Skeletal muscle tissue (tissue), 4 donors: ENCODE results near the gene ZBTB43. TPM values are rescaled to one million over a fixed set of nuclear protein-coding genes. Genes with fewer than 3 reads are reported as not detected.

Experiments used
- H3K27ac ChIP-seq: one replicate; pipeline ENCODE4 v1.7.0; 2013; ENCODE audit warnings: mild to moderate bottlenecking, low read depth, low read length, inconsistent platforms
- H3K27me3 ChIP-seq, 3 donors: one replicate each; pipeline ENCODE4 v1.7.0; 2013; ENCODE audit warnings: low read length in 3 of 3; ENCODE audit not compliant: control insufficient read depth in 3 of 3, insufficient read depth in 3 of 3
- H3K36me3 ChIP-seq, 3 donors: one replicate each; pipeline ENCODE4 v1.7.0; 2013; ENCODE audit warnings: low read length in 3 of 3; ENCODE audit not compliant: control insufficient read depth in 3 of 3, insufficient read depth in 3 of 3
- H3K4me1 ChIP-seq, 3 donors: one replicate each; pipeline ENCODE4 v1.7.0; 2013; ENCODE audit warnings: low read length in 3 of 3, mild to moderate bottlenecking in 3 of 3; ENCODE audit not compliant: control insufficient read depth in 3 of 3, insufficient read depth in 3 of 3
- H3K4me3 ChIP-seq, 3 donors: one replicate each; pipeline ENCODE4 v1.7.0; 2013; ENCODE audit warnings: low read length in 3 of 3
- H3K9ac ChIP-seq, 3 donors: one replicate each; pipeline ENCODE4 v1.7.0; 2013; ENCODE audit warnings: low read length in 3 of 3, mild to moderate bottlenecking in 3 of 3, moderate library complexity in 2 of 3, low read depth in 1 of 3
- H3K9me3 ChIP-seq, 3 donors: one replicate each; pipeline ENCODE4 v1.7.0; 2013; ENCODE audit warnings: low read length in 3 of 3; ENCODE audit not compliant: control insufficient read depth in 3 of 3
- total RNA-seq: library from RNA; depleted of rRNA; stranded (reverse); fragments of >200 nt; gene quantifications from one replicate; pipeline ENCODE4 v1.2.3, GENCODE V29; 2014
- donor health status: Osteomylitis.

Gene ZBTB43
- total RNA-seq, 1 donor from 2014 or later, result 12.0 TPM

- peaks cover 23 to 32% (median 24%) of the 10 kb centered on the region in 3 donors for H3K36me3 ChIP-seq
Measured at GRCh38 chr9:126836216-126836615, 31.4 kb downstream of the ZBTB43 start.

GRCh38 chr9:126838055-126838811 is 33.4 kb downstream of the ZBTB43 start:
- H3K27ac ChIP-seq, result no peak overlapping the region
- peaks cover 12 to 23% (median 13%) of the 10 kb centered on the region in 3 donors for H3K36me3 ChIP-seq
- H3K4me1 ChIP-seq, result peaks cover 25 to 48% (median 44%) of the 10 kb centered on the region in 3 donors
- no peak overlapping the region for H3K4me3 ChIP-seq
- no peaks in the 10 kb centered on the region for H3K9me3 ChIP-seq
- no peaks in the 10 kb centered on the region for H3K27me3 ChIP-seq
- no peak overlapping the region for H3K9ac ChIP-seq

More at GRCh38 chr9:126836216-126836615, 31.4 kb downstream of the ZBTB43 start:
- H3K4me3 ChIP-seq, result no peak overlapping the region
- no peak overlapping the region for H3K27ac ChIP-seq
- H3K9ac ChIP-seq, result no peak overlapping the region
- peaks cover 30 to 48% (median 46%) of the 10 kb centered on the region in 3 donors for H3K4me1 ChIP-seq
- no peaks in the 10 kb centered on the region for H3K27me3 ChIP-seq
- H3K9me3 ChIP-seq, result no peaks in the 10 kb centered on the region

GRCh38 chr9:126838895-126839294 is 34.1 kb downstream of the ZBTB43 start:
- Histone ChIP-seq H3K27ac (no peak overlapping the region), H3K4me1 (peaks cover 20 to 50% (median 42%) of the 10 kb centered on the region in 3 donors)

GRCh38 chr9:126839301-126839700 is 34.5 kb downstream of the ZBTB43 start:
- Histone ChIP-seq H3K4me3 (no peak overlapping the region), H3K27ac (no peak overlapping the region), H3K9me3 (no peaks in the 10 kb centered on the region), H3K9ac (no peak overlapping the region), H3K36me3 (peaks cover 10 to 15% (median 11%) of the 10 kb centered on the region in 3 donors), H3K4me1 (peaks cover 19 to 51% (median 42%) of the 10 kb centered on the region in 3 donors), H3K27me3 (no peaks in the 10 kb centered on the region)

More at GRCh38 chr9:126838895-126839294, 34.1 kb downstream of the ZBTB43 start:
- Histone ChIP-seq H3K36me3 (peaks cover 10 to 17% (median 11%) of the 10 kb centered on the region in 3 donors), H3K27me3 (no peaks in the 10 kb centered on the region), H3K9ac (no peak overlapping the region), H3K4me3 (no peak overlapping the region), H3K9me3 (no peaks in the 10 kb centered on the region)

- Histone ChIP-seq H3K27ac (no peak overlapping the region), H3K4me1 (peaks cover 7 to 34% (median 29%) of the 10 kb centered on the region in 3 donors), H3K36me3 (peaks cover 6 to 8% (median 6%) of the 10 kb centered on the region in 3 donors), H3K9me3 (no peaks in the 10 kb centered on the region), H3K27me3 (no peaks in the 10 kb centered on the region), H3K9ac (no peak overlapping the region), H3K4me3 (no peak overlapping the region)
Measured at GRCh38 chr9:126842220-126842842, 37.5 kb downstream of the ZBTB43 start.

DNA sequence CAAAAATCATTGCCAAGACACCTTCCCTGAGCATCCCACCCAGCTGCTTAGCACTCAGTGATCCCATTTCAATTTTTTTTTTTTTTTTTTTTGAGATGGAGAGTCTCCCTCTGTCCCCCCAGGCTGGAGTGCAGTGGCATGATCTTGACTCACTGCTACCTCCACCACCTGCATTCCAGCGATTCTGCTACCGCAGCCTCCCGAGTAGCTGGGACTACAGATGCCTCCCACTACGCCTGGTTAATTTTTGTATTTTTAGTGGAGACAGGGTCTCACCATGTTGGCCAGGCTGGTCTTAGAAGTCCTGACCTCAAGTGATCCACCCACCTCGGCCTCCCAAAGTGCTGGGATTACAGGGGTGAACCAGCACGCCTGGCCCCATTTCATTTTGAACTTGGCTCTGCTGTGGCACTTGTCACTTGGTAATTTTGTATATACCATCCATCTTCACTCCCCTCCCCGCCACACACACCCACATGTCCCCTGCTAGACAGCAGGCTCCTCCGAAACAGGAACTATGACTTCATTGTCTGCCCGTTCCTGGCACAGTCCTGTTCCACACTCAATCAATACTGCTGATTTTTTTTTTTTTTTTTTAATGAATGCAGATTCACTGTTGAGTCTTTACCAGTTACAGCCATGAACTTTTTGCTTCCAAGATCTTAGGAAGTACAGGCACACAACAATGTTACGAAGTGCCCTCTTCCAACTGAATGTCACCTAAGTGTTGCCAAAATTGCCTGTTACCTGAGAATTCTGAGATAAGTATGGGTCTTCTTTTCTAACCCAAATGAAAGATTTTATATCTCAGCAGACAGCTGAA is 38.3 kb downstream of the ZBTB43 start:
- H3K27me3 ChIP-seq, result no peaks in the 10 kb centered on the region
- no peak overlapping the region for H3K4me3 ChIP-seq
- peaks cover 7 to 27% (median 24%) of the 10 kb centered on the region in 3 donors for H3K4me1 ChIP-seq
- H3K9me3 ChIP-seq, result no peaks in the 10 kb centered on the region
- peaks cover 3 to 8% (median 6%) of the 10 kb centered on the region in 3 donors for H3K36me3 ChIP-seq
- H3K27ac ChIP-seq, result no peak overlapping the region
- no peak overlapping the region for H3K9ac ChIP-seq

- Histone ChIP-seq H3K27ac (no peak overlapping the region), H3K9me3 (no peaks in the 10 kb centered on the region), H3K4me1 (peaks cover 3 to 19% (median 18%) of the 10 kb centered on the region in 3 donors), H3K9ac (no peak overlapping the region), H3K4me3 (no peak overlapping the region), H3K27me3 (no peaks in the 10 kb centered on the region), H3K36me3 (peaks cover 0 to 5% (median 2%) of the 10 kb centered on the region in 3 donors)
Measured at GRCh38 chr9:126844085-126844484, 39.2 kb downstream of the ZBTB43 start.

DNA sequence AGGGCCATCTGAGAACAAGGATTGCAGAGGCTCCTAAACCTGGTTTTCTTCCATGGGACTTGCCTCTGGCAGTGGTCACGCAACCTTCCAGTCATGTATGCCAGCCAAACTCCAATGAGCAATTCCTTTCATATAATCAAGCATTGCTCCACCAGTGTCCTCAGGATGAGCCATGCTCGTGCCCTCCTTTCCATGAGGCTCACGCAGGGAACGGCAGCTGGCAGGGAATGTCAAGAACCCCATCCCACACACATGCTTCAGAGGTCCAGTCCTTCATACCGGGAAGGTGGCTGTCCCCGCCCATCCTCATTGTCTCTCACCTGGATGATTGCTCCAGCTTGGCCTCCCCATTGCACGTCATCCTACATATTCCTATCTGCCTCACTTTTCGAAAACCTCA is 42.2 kb downstream of the ZBTB43 start:
- Histone ChIP-seq H3K27ac (no peak overlapping the region), H3K27me3 (peaks cover 0 to 2% (median 0%) of the 10 kb centered on the region in 3 donors), H3K36me3 (no peaks in the 10 kb centered on the region), H3K4me1 (peaks cover 3 to 19% (median 14%) of the 10 kb centered on the region in 3 donors), H3K9me3 (no peaks in the 10 kb centered on the region), H3K4me3 (no peak overlapping the region), H3K9ac (no peak overlapping the region)

DNA sequence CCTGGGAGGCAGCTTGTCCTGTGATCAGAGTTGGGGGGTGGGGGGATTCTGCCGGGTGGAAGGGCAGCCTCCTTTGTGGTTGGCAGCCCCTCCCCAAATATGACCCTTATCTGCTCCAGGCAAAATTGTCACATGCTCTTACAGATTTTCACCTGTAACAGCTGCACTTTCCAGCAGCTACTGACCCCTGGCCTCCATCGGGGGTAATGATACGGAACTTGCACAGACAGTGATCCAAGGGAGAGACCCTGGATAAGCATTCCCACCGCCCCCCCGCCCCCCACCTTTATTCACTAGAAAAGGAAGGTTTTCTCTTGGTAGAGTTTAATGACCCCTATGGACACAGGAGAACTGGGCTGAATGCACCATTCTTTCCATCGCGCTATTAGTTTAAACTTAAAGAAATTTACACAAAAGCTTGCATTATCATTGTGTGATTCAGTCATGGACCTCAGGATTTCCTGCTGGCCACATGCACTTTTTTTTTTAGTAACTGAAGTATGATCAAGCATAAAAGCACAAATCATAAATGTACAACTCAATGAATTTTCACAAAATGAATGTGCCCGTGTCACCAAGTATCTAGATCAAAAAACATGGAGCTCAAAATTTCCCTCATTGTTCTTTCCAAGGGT is 44.9 kb downstream of the ZBTB43 start:
- Histone ChIP-seq H3K9me3 (no peaks in the 10 kb centered on the region), H3K4me1 (peaks cover 0 to 4% (median 0%) of the 10 kb centered on the region in 3 donors), H3K4me3 (no peak overlapping the region), H3K9ac (no peak overlapping the region), H3K27ac (no peak overlapping the region), H3K36me3 (no peaks in the 10 kb centered on the region), H3K27me3 (peaks cover 2 to 11% (median 7%) of the 10 kb centered on the region in 3 donors)
